SK-N-SH treated with all-trans-retinoic acid at 6 μM for 48 hours (cell line): Measurements from ENCODE around the gene PARL.

Source experiments
- ARNTL ChIP-seq: fragments of 450-650 bp; formaldehyde crosslinking; IDR thresholded peaks from 2 replicates; pipeline ENCODE4 v1.5.0; 2020; ENCODE audit warnings: low read depth, mild to moderate bottlenecking, moderate library complexity, borderline replicate concordance
- CREB5 ChIP-seq: fragments of 250-450 bp; sonication (Bioruptor Pico); IDR thresholded peaks from 2 replicates; pipeline ENCODE4 v1.5.1; 2020; ENCODE audit warnings: low read depth, mild to moderate bottlenecking, moderate library complexity
- PATZ1 ChIP-seq: fragments of 250-450 bp; sonication (Bioruptor Pico); IDR thresholded peaks from 2 replicates; pipeline ENCODE4 v1.8.0; 2020; ENCODE audit warnings: mild to moderate bottlenecking, moderate library complexity, borderline replicate concordance

- TF ChIP-seq PATZ1 (CRISPR knock-in tag) (no peak), ARNTL (no peak), CREB5 (no peak)
Measured at GRCh38 chr3:183818706-183819624, 65.7 kb downstream of the PARL start.
